HL-60 (cell line): ENCODE measurements around the gene RAB17.

Source experiments
- DNase-seq, 2 experiments: peaks; one replicate each; pipeline ENCODE4 v3.0.0-alpha.2; 2010 to 2020; ENCODE audit warnings: low read depth in 1 of 2, low spot score in 1 of 2
- H3K27ac ChIP-seq: fragments of 250-450 bp; sonication (Bioruptor Pico); replicated peaks from 2 replicates; pipeline ENCODE4 v1.5.1; 2020; ENCODE audit warnings: mild to moderate bottlenecking, moderate library complexity
- H3K27me3 ChIP-seq: fragments of 250-450 bp; sonication (Bioruptor Pico); 2 replicates; pipeline ENCODE4 v1.5.1; 2021; ENCODE audit warnings: mild to moderate bottlenecking, moderate library complexity; ENCODE audit not compliant: insufficient read depth, poor library complexity, severe bottlenecking
- H3K4me3 ChIP-seq: replicated peaks from 2 replicates; pipeline ENCODE4 v1.5.1; 2011; ENCODE audit warnings: mild to moderate bottlenecking, control low read depth, low read length; ENCODE audit not compliant: insufficient read depth
- GABPA ChIP-seq: IDR thresholded peaks from 2 replicates; pipeline ENCODE4 v1.6.1; 2012; ENCODE audit warnings: low read depth
- POLR2AphosphoS5 ChIP-seq: IDR thresholded peaks from 2 replicates; pipeline ENCODE4 v1.6.1; 2012; ENCODE audit warnings: low read depth
- SPI1 ChIP-seq: IDR thresholded peaks from 2 replicates; pipeline ENCODE4 v1.6.1; 2012; ENCODE audit warnings: low read depth, mild to moderate bottlenecking, borderline replicate concordance
- TF ChIP-seq, protein P1 (sequence below): IDR thresholded peaks from 2 replicates; pipeline ENCODE4 v1.6.1; 2012; ENCODE audit warnings: low read depth; ENCODE audit not compliant: insufficient replicate concordance
- TF ChIP-seq, protein P2 (sequence below): IDR thresholded peaks from one replicate; pipeline ENCODE4 v1.5.1; 2011; ENCODE audit warnings: low read length, control low read depth, inconsistent platforms; ENCODE audit not compliant: insufficient read depth

Gene RAB17

DNA sequence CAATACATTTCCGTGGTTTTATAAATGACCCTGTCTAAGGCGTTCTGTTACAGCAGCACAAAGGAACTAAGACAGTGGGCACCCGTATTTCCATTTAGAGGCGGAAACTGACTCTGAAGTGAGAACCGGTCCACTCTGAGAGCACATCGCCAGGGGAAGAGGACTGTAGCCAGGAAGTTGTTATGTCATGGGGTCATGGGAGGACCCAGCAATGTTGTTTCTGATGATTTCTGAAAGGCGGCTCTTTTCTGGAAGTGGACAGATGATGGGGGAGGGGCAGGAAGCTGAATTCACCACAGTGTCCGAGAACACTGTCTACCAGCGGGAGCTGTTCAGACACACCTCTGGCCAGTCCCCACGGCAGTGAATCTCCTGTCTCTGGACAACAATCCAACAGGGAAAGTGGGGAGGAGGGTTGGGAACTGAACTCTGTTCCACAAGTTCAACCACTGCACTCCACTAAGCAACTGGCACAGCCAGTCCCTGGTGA lies 34.7 kb upstream of the RAB17 start:
- no peak for TF ChIP-seq GABPA
- TF ChIP-seq, protein P1, sequence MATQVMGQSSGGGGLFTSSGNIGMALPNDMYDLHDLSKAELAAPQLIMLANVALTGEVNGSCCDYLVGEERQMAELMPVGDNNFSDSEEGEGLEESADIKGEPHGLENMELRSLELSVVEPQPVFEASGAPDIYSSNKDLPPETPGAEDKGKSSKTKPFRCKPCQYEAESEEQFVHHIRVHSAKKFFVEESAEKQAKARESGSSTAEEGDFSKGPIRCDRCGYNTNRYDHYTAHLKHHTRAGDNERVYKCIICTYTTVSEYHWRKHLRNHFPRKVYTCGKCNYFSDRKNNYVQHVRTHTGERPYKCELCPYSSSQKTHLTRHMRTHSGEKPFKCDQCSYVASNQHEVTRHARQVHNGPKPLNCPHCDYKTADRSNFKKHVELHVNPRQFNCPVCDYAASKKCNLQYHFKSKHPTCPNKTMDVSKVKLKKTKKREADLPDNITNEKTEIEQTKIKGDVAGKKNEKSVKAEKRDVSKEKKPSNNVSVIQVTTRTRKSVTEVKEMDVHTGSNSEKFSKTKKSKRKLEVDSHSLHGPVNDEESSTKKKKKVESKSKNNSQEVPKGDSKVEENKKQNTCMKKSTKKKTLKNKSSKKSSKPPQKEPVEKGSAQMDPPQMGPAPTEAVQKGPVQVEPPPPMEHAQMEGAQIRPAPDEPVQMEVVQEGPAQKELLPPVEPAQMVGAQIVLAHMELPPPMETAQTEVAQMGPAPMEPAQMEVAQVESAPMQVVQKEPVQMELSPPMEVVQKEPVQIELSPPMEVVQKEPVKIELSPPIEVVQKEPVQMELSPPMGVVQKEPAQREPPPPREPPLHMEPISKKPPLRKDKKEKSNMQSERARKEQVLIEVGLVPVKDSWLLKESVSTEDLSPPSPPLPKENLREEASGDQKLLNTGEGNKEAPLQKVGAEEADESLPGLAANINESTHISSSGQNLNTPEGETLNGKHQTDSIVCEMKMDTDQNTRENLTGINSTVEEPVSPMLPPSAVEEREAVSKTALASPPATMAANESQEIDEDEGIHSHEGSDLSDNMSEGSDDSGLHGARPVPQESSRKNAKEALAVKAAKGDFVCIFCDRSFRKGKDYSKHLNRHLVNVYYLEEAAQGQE, result no peak
- TF ChIP-seq, protein P2, sequence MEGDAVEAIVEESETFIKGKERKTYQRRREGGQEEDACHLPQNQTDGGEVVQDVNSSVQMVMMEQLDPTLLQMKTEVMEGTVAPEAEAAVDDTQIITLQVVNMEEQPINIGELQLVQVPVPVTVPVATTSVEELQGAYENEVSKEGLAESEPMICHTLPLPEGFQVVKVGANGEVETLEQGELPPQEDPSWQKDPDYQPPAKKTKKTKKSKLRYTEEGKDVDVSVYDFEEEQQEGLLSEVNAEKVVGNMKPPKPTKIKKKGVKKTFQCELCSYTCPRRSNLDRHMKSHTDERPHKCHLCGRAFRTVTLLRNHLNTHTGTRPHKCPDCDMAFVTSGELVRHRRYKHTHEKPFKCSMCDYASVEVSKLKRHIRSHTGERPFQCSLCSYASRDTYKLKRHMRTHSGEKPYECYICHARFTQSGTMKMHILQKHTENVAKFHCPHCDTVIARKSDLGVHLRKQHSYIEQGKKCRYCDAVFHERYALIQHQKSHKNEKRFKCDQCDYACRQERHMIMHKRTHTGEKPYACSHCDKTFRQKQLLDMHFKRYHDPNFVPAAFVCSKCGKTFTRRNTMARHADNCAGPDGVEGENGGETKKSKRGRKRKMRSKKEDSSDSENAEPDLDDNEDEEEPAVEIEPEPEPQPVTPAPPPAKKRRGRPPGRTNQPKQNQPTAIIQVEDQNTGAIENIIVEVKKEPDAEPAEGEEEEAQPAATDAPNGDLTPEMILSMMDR, result no peak
- TF ChIP-seq SPI1, result no peak
- TF ChIP-seq POLR2AphosphoS5, result no peak
- Histone ChIP-seq H3K4me3 (no peak overlapping the region), H3K27ac (no peak overlapping the region), H3K27me3 (peaks cover 57% of the 10 kb centered on the region)
- no peak for DNase-seq

DNA sequence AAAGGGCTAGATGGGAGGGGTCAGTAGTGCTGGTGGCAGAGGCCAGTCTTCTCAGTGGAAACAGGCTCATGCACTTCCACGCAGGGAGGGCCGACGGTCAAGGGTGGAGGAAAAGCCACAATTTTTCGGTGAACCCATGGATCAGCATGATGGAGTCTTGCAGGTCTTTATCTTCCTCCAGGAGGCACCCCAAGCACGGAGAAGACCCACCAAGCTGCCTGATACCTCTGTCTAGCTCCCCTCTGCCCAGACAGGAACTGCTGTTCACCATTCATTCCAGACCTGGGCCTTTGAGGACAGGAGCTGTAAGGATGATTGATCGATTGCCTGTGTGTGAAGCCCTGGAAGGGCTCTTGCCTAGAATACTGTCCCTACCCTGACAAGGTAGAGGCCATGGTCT lies 34.0 kb upstream of the RAB17 start:
- Histone ChIP-seq H3K27me3 (peaks cover 57% of the 10 kb centered on the region), H3K27ac (no peak overlapping the region), H3K4me3 (no peak overlapping the region)
- DNase-seq, result no peak
- TF ChIP-seq GABPA, result no peak
- TF ChIP-seq, protein P1, result no peak
- TF ChIP-seq POLR2AphosphoS5, result no peak
- TF ChIP-seq SPI1, result no peak
- TF ChIP-seq, protein P2, result no peak

DNA sequence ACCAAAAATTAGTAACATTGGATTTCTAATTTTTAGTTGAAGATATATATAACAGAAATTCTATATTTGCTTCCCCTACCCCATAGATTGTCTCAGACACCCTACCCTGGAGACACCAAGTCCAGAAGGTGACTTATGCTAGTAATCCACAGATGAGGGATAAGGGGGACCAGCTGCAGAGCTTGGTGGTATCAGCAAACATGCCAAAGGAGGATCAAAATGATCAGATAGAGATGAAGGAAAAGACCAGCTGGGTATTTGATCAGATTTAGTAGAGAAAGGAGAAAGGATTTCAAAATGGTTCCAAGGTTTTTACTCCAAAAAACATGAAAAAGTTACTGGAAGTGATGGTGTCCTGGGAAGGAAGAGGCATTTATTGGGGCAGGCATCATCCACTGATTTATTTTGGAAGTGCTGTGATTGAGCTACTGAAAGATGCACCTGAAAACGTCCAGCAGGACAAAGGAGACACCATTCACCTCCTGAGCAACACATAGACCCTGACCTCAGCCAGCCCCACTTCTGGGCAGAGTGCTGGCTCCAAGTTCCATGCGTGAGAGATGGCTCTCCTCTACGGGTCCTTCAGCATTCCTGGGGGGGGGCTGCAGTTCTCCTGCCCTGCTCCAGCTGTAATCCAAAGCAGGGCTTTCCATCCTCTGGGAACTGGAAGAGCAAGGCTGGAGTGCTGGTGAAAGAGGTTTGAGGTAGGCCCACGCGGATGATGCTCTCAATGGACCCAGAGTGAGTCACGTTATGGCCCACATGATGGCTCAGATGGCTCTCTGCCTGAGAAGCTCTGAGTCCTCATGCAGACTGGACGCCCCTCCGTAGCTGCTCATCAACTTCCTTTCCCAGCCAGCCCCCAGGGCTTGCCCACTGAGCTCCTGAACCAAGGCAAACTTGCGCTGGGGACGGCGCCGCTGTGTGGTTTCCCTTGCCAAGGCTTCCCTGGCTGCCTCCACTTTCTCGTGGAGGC lies 33.2 kb upstream of the RAB17 start:
- no peak for DNase-seq
- Histone ChIP-seq H3K4me3 (no peak overlapping the region), H3K27ac (no peak overlapping the region), H3K27me3 (peaks cover 53% of the 10 kb centered on the region)
- TF ChIP-seq GABPA, result no peak

DNA sequence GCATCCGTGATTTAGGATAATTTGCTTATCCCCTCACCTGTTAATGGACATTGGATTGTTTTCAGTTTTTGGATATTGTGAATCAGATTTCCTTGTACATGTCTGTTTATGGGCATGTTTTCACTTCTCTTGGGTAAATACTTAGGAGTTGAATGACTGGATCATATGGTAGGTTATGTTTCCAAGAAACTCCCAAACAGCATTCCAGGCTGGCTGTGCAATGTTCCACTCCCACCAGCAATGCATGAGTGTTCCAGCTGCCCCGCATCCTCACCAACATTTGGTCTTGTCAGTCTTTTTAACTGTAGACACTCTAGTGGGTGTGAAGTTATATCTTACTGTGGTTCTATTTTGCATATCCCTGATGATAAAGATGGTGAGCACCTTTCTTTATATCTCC lies 27.9 kb upstream of the RAB17 start:
- TF ChIP-seq, protein P1, result no peak
- TF ChIP-seq, protein P2, result no peak
- TF ChIP-seq SPI1 (no peak), POLR2AphosphoS5 (no peak), GABPA (no peak)
- no peak for DNase-seq
- Histone ChIP-seq H3K4me3 (no peak overlapping the region), H3K27ac (no peak overlapping the region), H3K27me3 (peaks cover 15% of the 10 kb centered on the region)
